PC-9 (cell line): Measurements from ENCODE around the gene MAP1A. TPM values are rescaled to one million over a fixed set of nuclear protein-coding genes. Genes with fewer than 3 reads are reported as not detected.
"Not testable (repeated sequence)": the region's sequence is repeated elsewhere in the genome, so short reads cannot be mapped to it uniquely, and the experiment has no call there.

Source experiments
- BruUV-seq: library from RNA; stranded (reverse); fragments of 400-500 nt; replicated peaks from 2 replicates; lab custom pipeline; 2021; lab: Mats Ljungman, UMichigan
- CTCF ChIA-PET: fragments of 300-600 bp; sonication (Branson Sonifier 250); formaldehyde crosslinking; loops from one replicate; lab custom pipeline; 2022; ENCODE audit warnings: antibody characterized with exemption; lab: Charles Lee
- POLR2A ChIA-PET: fragments of 300-600 bp; sonication (Branson Sonifier 250); formaldehyde crosslinking; loops from one replicate; lab custom pipeline; 2022; ENCODE audit warnings: antibody characterized with exemption; ENCODE audit not compliant: unreplicated experiment; lab: Charles Lee
- DNase-seq, 2 experiments: peaks; one replicate each; pipeline versions ENCODE4 v3.0.0 to v3.0.0-alpha.2; 2015 to 2022; ENCODE audit warnings: mixed read lengths in 1 of 2
- H2AFZ ChIP-seq: fragments of 200-600 bp; sonication (generic); 2 replicates; pipeline ENCODE4 v1.8.1; 2017; ENCODE audit warnings: antibody characterized with exemption
- H3F3A ChIP-seq: fragments of 200-600 bp; sonication (generic); 2 replicates; pipeline ENCODE4 v1.8.1; 2017; ENCODE audit warnings: antibody characterized with exemption, mild to moderate bottlenecking, low read depth; ENCODE audit not compliant: insufficient read depth
- H3K27ac ChIP-seq: fragments of 200-600 bp; sonication (generic); 2 replicates; pipeline ENCODE4 v1.6.1; 2016; ENCODE audit warnings: mixed run types
- H3K27me3 ChIP-seq: fragments of 200-600 bp; sonication (generic); 2 replicates; pipeline ENCODE4 v1.6.1; 2016; ENCODE audit warnings: low read depth, mixed run types; ENCODE audit not compliant: insufficient read depth
- H3K36me3 ChIP-seq: fragments of 200-600 bp; sonication (generic); 2 replicates; pipeline ENCODE4 v1.6.1; 2016; ENCODE audit warnings: low read depth, mixed run types
- H3K4me1 ChIP-seq: fragments of 200-600 bp; sonication (generic); replicated peaks from 2 replicates; pipeline ENCODE4 v1.6.1; 2016; ENCODE audit warnings: mixed run types; ENCODE audit not compliant: insufficient read depth
- H3K4me2 ChIP-seq: fragments of 200-600 bp; sonication (generic); 2 replicates; pipeline ENCODE4 v1.6.1; 2017; ENCODE audit warnings: mixed run types
- H3K4me3 ChIP-seq: fragments of 200-600 bp; sonication (generic); 2 replicates; pipeline ENCODE4 v1.6.1; 2016; ENCODE audit warnings: mixed run types
- H3K79me2 ChIP-seq: fragments of 200-600 bp; sonication (generic); 2 replicates; pipeline ENCODE4 v1.6.1; 2017; ENCODE audit warnings: low read depth, mixed run types
- H3K9me2 ChIP-seq: fragments of 200-600 bp; sonication (generic); 2 replicates; pipeline ENCODE4 v1.8.1; 2017; ENCODE audit warnings: mild to moderate bottlenecking; ENCODE audit not compliant: insufficient read depth
- H3K9me3 ChIP-seq: fragments of 200-600 bp; sonication (generic); 2 replicates; pipeline ENCODE4 v1.8.1; 2016; ENCODE audit warnings: low read depth; ENCODE audit not compliant: insufficient read depth
- H4K20me1 ChIP-seq: fragments of 200-600 bp; sonication (generic); 2 replicates; pipeline ENCODE4 v1.8.1; 2017; ENCODE audit not compliant: insufficient read depth
- CTCF ChIP-seq: fragments of 200-600 bp; sonication (generic); conservative IDR thresholded peaks from 2 replicates; pipeline ENCODE4 v1.6.1; 2017; ENCODE audit warnings: mixed run types, antibody characterized with exemption, mild to moderate bottlenecking, moderate library complexity
- EZH2 ChIP-seq: fragments of 200-600 bp; sonication (generic); IDR thresholded peaks from 2 replicates; pipeline ENCODE4 v1.8.0; 2017; ENCODE audit warnings: antibody characterized with exemption, low read depth
- intact Hi-C: fragments of 100-400 bp; cut with micrococcal nuclease; formaldehyde crosslinking; loops from one replicate; pipeline ENCODE4 v1.10.0; 2022; ENCODE audit not compliant: unreplicated experiment
- total RNA-seq: library from RNA; stranded (reverse); gene quantifications from 2 replicates; pipeline ENCODE4 v1.2.3, GENCODE V29; 2021

MAP1A gene
- total RNA-seq, 1 experiment from 2014 or later = 2.1 TPM

GRCh38 chr15:43552986-43553385 is 35.6 kb downstream of the MAP1A start:
- Histone ChIP-seq H3K4me3 (no peak overlapping the region), H3K27ac (no peak overlapping the region), H3K4me2 (no peak overlapping the region), H3K79me2 (no peaks in the 10 kb centered on the region), H3K36me3 (no peaks in the 10 kb centered on the region), H2AFZ (no peak overlapping the region), H3K9me3 (no peaks in the 10 kb centered on the region), H3K4me1 (no peaks in the 10 kb centered on the region), H4K20me1 (no peaks in the 10 kb centered on the region), H3F3A (no peaks in the 10 kb centered on the region), H3K27me3 (no peaks in the 10 kb centered on the region), H3K9me2 (no peaks in the 10 kb centered on the region)
- no peak for DNase-seq
- CTCF ChIA-PET = interaction anchor here (0.6 kb wide), 1 partner anchor 735 kb away, joined by 4 read pairs; the partner anchor contains the start of gene GOLM2
- intact Hi-C loops = no loop called here
- no peak for TF ChIP-seq CTCF
- TF ChIP-seq EZH2 = no peak
- BruUV-seq = no TSS peak
- POLR2A ChIA-PET = interaction anchor here (0.6 kb wide), 1 partner anchor 196 kb away, joined by 3 read pairs; no protein-coding TSS in a partner anchor

GRCh38 chr15:43562753-43563152 is 45.3 kb downstream of the MAP1A start:
- H3K4me3 ChIP-seq, H3K4me2 ChIP-seq, POLR2A ChIA-PET, H3K4me1 ChIP-seq, H3K9me3 ChIP-seq, H3K9me2 ChIP-seq, H4K20me1 ChIP-seq, H3K36me3 ChIP-seq, H3F3A ChIP-seq, BruUV-seq, H3K27ac ChIP-seq, DNase-seq, H3K27me3 ChIP-seq, H3K79me2 ChIP-seq, CTCF ChIA-PET, intact Hi-C loops, H2AFZ ChIP-seq: not testable (repeated sequence)

- CTCF ChIA-PET, H3K4me2 ChIP-seq, H3K27ac ChIP-seq, DNase-seq, H3K27me3 ChIP-seq, H3K4me3 ChIP-seq, H3K36me3 ChIP-seq, H3F3A ChIP-seq, intact Hi-C loops, H3K4me1 ChIP-seq, H3K79me2 ChIP-seq, H4K20me1 ChIP-seq, H2AFZ ChIP-seq, H3K9me3 ChIP-seq, BruUV-seq, POLR2A ChIA-PET, H3K9me2 ChIP-seq: not testable (repeated sequence)
Observed at GRCh38 chr15:43563793-43564192, 46.4 kb downstream of the MAP1A start.

GRCh38 chr15:43566615-43567014 is 49.2 kb downstream of the MAP1A start:
- H4K20me1 ChIP-seq, H3K27ac ChIP-seq, POLR2A ChIA-PET, H3K4me3 ChIP-seq, H3K36me3 ChIP-seq, H3K27me3 ChIP-seq, DNase-seq, H3K9me3 ChIP-seq, intact Hi-C loops, H3K9me2 ChIP-seq, H2AFZ ChIP-seq, H3K79me2 ChIP-seq, H3F3A ChIP-seq, CTCF ChIA-PET, H3K4me1 ChIP-seq, BruUV-seq, H3K4me2 ChIP-seq: not testable (repeated sequence)

- intact Hi-C loops, POLR2A ChIA-PET, H3K36me3 ChIP-seq, H3K4me2 ChIP-seq, H3K4me1 ChIP-seq, H3K79me2 ChIP-seq, DNase-seq, CTCF ChIA-PET, H3K27ac ChIP-seq, H2AFZ ChIP-seq, H3F3A ChIP-seq, BruUV-seq, H4K20me1 ChIP-seq, H3K27me3 ChIP-seq, H3K4me3 ChIP-seq, H3K9me3 ChIP-seq, H3K9me2 ChIP-seq: not testable (repeated sequence)
Observed at GRCh38 chr15:43574607-43575006, 57.2 kb downstream of the MAP1A start.

Other genes with a start within 250 kb of the MAP1A start
- not detected in 2 replicates for gene TGM7, start 215.4 kb upstream of the MAP1A start, total RNA-seq
- 4.7 and 6.4 TPM in 2 replicates for gene LCMT2, start 187.0 kb upstream of the MAP1A start, total RNA-seq
- gene ZSCAN29, start 146.6 kb upstream of the MAP1A start, total RNA-seq = 36.3 and 37.9 TPM in 2 replicates
- 25.3 and 30.8 TPM in 2 replicates for gene TUBGCP4, start 146.5 kb upstream of the MAP1A start, total RNA-seq
- 62.1 and 66.8 TPM in 2 replicates for gene TP53BP1, start 24.5 kb upstream of the MAP1A start, total RNA-seq
- gene PPIP5K1, start 72.6 kb downstream of the MAP1A start, total RNA-seq = 50.9 and 62.4 TPM in 2 replicates
- gene CKMT1B, start 76.4 kb downstream of the MAP1A start, total RNA-seq = 1.6 TPM in 1 of 2 replicates, not detected in the other
- gene STRC, start 101.2 kb downstream of the MAP1A start, total RNA-seq = 0.59 and 1.3 TPM in 2 replicates
- gene CATSPER2, start 131.2 kb downstream of the MAP1A start, total RNA-seq = 5.8 and 8.0 TPM in 2 replicates
- gene CKMT1A, start 176.3 kb downstream of the MAP1A start, total RNA-seq = 0.95 and 1.5 TPM in 2 replicates
- gene PDIA3, start 228.8 kb downstream of the MAP1A start, total RNA-seq = 435 and 445 TPM in 2 replicates